Measurements from ENCODE around the gene PCNX2. TPM values are rescaled to one million over a fixed set of nuclear protein-coding genes. Genes with fewer than 3 reads are reported as not detected.

Gene PCNX2
- total and polyA plus RNA-seq, 2 of the 8 experiments (the other 6 are each of a cell fraction or from before 2014, with no cell fraction given) = 46.1 to 57.6 TPM

DNA sequence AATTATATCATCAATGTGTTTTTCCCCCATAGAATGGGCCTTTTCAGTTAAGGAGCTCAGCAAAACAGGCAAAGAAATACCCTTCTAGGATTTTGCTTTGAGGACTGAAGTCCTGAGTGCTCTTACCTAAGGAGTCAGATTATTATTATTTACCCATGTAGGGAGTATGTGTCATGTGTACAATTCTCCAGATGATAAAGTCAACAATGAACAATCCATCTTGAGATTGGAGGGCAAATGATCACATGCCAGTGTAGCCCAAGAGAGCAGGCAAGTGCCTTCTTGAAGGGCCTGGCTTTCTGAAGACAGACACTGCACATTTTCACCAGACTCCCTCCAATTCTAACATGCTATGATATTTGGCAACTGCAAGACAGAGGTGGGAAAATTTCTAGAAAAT lies 159.7 kb downstream of the PCNX2 start:
- Histone ChIP-seq H2AFZ (ENCODE audit: low read length) (no peak overlapping the region), H2BK20ac (ENCODE audit: low read length) (no peak overlapping the region), H3K14ac (ENCODE audit: insufficient read length) (no peak overlapping the region), H3K4me1 (replicated peaks in 1 of 4; ENCODE audit: control insufficient read depth in 3 of 4, insufficient read depth in 4 of 4, low read length in 3 of 4) (no peaks in the 10 kb centered on the region), H2BK15ac (ENCODE audit: low read length) (no peak overlapping the region), H4K8ac (ENCODE audit: extremely low read depth, insufficient read depth, low read length) (no peak overlapping the region), H3K79me2 (ENCODE audit: control insufficient read depth in 1 of 2, insufficient read depth in 2 of 2, low read length in 2 of 2) (no peaks in the 10 kb centered on the region), H4K91ac (replicated peaks; ENCODE audit: insufficient read length, low read length) (no peak overlapping the region), H4K5ac (ENCODE audit: insufficient read length, low read depth, low read length) (no peak overlapping the region), H3K23me2 (ENCODE audit: low read depth, low read length) (no peaks in the 10 kb centered on the region), H4K20me1 (replicated peaks in 1 of 2; ENCODE audit: control insufficient read depth in 1 of 2, insufficient read depth in 2 of 2, low read length in 2 of 2) (peaks cover 0 to 2% of the 10 kb centered on the region in 2 experiments), H3K56ac (replicated peaks; ENCODE audit: insufficient read length, low read depth, low read length) (no peak overlapping the region), H3K27me3 (replicated peaks in 1 of 4; ENCODE audit: control insufficient read depth in 3 of 4, extremely low read depth in 1 of 4, insufficient read depth in 3 of 4, low read length in 3 of 4) (peaks cover 0 to 1% (median 0%) of the 10 kb centered on the region in 4 experiments; a peak in 1 of 7 replicates), H2BK5ac (ENCODE audit: low read depth, low read length) (no peak overlapping the region), H2AK5ac (ENCODE audit: low read depth, low read length) (no peak overlapping the region), H3K4ac (replicated peaks; ENCODE audit: insufficient read length, low read depth, low read length) (no peak overlapping the region), H3K4me2 (ENCODE audit: insufficient read depth in 1 of 2, low read depth in 2 of 2, low read length in 2 of 2) (no peak overlapping the region), H3K4me3 (ENCODE audit: extremely low read depth in 1 of 4, insufficient read depth in 2 of 4, low read depth in 3 of 4, low read length in 4 of 4) (no peak overlapping the region), H2BK12ac (ENCODE audit: low read depth, low read length) (no peak overlapping the region), H3K18ac (ENCODE audit: extremely low read depth, low read length) (no peak overlapping the region), H3K36me3 (ENCODE audit: control insufficient read depth in 2 of 4, insufficient read depth in 4 of 4, low read length in 3 of 4) (peaks cover 2 to 52% (median 27%) of the 10 kb centered on the region in 4 experiments; a peak in 7 of 8 replicates), H3K27ac (ENCODE audit: low read depth, low read length) (no peak overlapping the region), H3K9me3 (ENCODE audit: insufficient read depth in 2 of 2, low read depth in 1 of 2, low read length in 1 of 2) (no peaks in the 10 kb centered on the region), H2BK120ac (replicated peaks; ENCODE audit: low read depth, low read length) (no peak overlapping the region), H3K9ac (replicated peaks in 1 of 4; ENCODE audit: extremely low read depth in 1 of 4, low read depth in 3 of 4, low read length in 3 of 4) (no peak overlapping the region), H3K79me1 (ENCODE audit: low read depth, low read length) (no peaks in the 10 kb centered on the region), H3K23ac (ENCODE audit: insufficient read length) (no peak overlapping the region)
- FAIRE-seq = no peak
- ChIA-PET POLR2A (ENCODE audit: partially characterized antibody) (no interaction called here), CTCF (ENCODE audit: partially characterized antibody) (interaction anchor here (0.6 to 1.3 kb wide), 2 partner anchors 10 to 15 kb away, joined by 3 read pairs; no protein-coding TSS in a partner anchor)
- no peak for DNase-seq (ENCODE audit: low read depth in 1 of 2, low spot score in 2 of 2)
- no peak for TF ChIP-seq BRCA1 (IDR thresholded peaks at IDR 0.05; ENCODE audit: low read depth, low read length)
- no peak for TF ChIP-seq NANOG (IDR thresholded peaks at IDR 0.05; ENCODE audit: insufficient read depth, low read depth, low read length, poor library complexity, severe bottlenecking)
- TF ChIP-seq, protein P1, sequence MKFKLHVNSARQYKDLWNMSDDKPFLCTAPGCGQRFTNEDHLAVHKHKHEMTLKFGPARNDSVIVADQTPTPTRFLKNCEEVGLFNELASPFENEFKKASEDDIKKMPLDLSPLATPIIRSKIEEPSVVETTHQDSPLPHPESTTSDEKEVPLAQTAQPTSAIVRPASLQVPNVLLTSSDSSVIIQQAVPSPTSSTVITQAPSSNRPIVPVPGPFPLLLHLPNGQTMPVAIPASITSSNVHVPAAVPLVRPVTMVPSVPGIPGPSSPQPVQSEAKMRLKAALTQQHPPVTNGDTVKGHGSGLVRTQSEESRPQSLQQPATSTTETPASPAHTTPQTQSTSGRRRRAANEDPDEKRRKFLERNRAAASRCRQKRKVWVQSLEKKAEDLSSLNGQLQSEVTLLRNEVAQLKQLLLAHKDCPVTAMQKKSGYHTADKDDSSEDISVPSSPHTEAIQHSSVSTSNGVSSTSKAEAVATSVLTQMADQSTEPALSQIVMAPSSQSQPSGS (IDR thresholded peaks at IDR 0.05; ENCODE audit: low read length) = no peak
- TF ChIP-seq RNF2 (IDR thresholded peaks at IDR 0.05; ENCODE audit: borderline replicate concordance, low read depth, low read length, missing control alignments, poor library complexity, severe bottlenecking) = no peak
- no peak for TF ChIP-seq SP2 (IDR thresholded peaks at IDR 0.05; ENCODE audit: low read length)
- TF ChIP-seq POU5F1 (IDR thresholded peaks at IDR 0.05; ENCODE audit: low read depth, low read length) = no peak
